Heart left ventricle (tissue), 16 donors: ENCODE data around the gene TMEM9. TPM values are rescaled to one million over a fixed set of nuclear protein-coding genes. Genes with fewer than 3 reads are reported as not detected.
A peak's percentile ranks its signal among the peaks of the same experiment; 100 is the strongest.

Experiments used
- ATAC-seq, 4 donors: fragments of 200-7000 bp; cut with Tn5 transposase; one replicate each; pipeline ENCODE4 v1.9.1; 2020 to 2022; ENCODE audit warnings: moderate library complexity in 4 of 4, mild to moderate bottlenecking in 3 of 4, moderate number of reproducible peaks in 1 of 4
- DNase-seq, 5 donors: peaks; one replicate each; pipeline ENCODE4 v3.0.0-alpha.2; 2020
- H3K27ac ChIP-seq, 12 donors: fragments of 200-600 bp; sonication (generic) in 4 of 12; one replicate each; pipeline versions ENCODE4 v1.5.0 to v1.8.0; 2016 to 2022; ENCODE audit warnings: mild to moderate bottlenecking in 2 of 12
- H3K27me3 ChIP-seq, 9 donors: fragments of 200-600 bp; sonication (generic) in 2 of 9; one replicate each; pipeline versions ENCODE4 v1.5.1 to v1.8.0; 2016 to 2022; ENCODE audit warnings: mild to moderate bottlenecking in 3 of 9
- H3K36me3 ChIP-seq, 9 donors: fragments of 200-600 bp; sonication (generic) in 2 of 9; one replicate each; pipeline versions ENCODE4 v1.5.0 to v1.8.0; 2018 to 2022; ENCODE audit warnings: mild to moderate bottlenecking in 2 of 9
- H3K4me1 ChIP-seq, 12 donors: fragments of 200-600 bp; sonication (generic) in 4 of 12; one replicate each; pipeline versions ENCODE4 v1.5.0 to v1.8.0; 2016 to 2022; ENCODE audit warnings: mild to moderate bottlenecking in 3 of 12
- H3K4me3 ChIP-seq, 12 donors: fragments of 200-600 bp; sonication (generic) in 4 of 12; one replicate each; pipeline versions ENCODE4 v1.5.0 to v1.8.0; 2017 to 2022; ENCODE audit warnings: mild to moderate bottlenecking in 9 of 12, moderate library complexity in 4 of 12
- H3K9me3 ChIP-seq, 12 donors: fragments of 200-600 bp; sonication (generic) in 4 of 12; one replicate each; pipeline versions ENCODE4 v1.5.0 to v1.8.0; 2016 to 2022; ENCODE audit warnings: mild to moderate bottlenecking in 1 of 12
- CTCF ChIP-seq, 12 donors: fragments of 200-600 bp; sonication (generic) in 4 of 12; IDR thresholded peaks; one replicate each; pipeline versions ENCODE4 v1.5.0 to v1.8.0; 2018 to 2022; ENCODE audit warnings: antibody characterized with exemption in 12 of 12, mild to moderate bottlenecking in 5 of 12
- POLR2A ChIP-seq, 2 donors: fragments of 450-650 bp; IDR thresholded peaks; one replicate each; pipeline ENCODE4 v1.6.1; 2017; ENCODE audit warnings: antibody characterized with exemption in 2 of 2, mild to moderate bottlenecking in 2 of 2, moderate library complexity in 2 of 2
- WGBS, 4 donors: extraction: QIAGEN DNeasy Blood & Tissue Kit in 2 of 4; methylation state at CpG; one replicate each; pipeline versions ENCODE4 v1.1.5 to v1.1.7; 2013 to 2018; 5-methylcytosine and 5-hydroxymethylcytosine counted together
- intact Hi-C, 10 donors: fragments of 100-400 bp; cut with DNase I; formaldehyde crosslinking; loops; one replicate each; pipeline versions ENCODE4 v1.11.1 to v1.14.2; 2022
- polyA plus RNA-seq, 2 donors: library from polyadenylated mRNA; stranded (reverse); fragments of 200-250 nt; gene quantifications; one replicate each; pipeline ENCODE4 v1.2.3, GENCODE V29; 2013
- total RNA-seq, 9 donors: library from RNA; depleted of rRNA in 2 of 9; stranded (reverse); fragments of >200 nt in 2 of 9; fragmentation: NEBNext Ultra II Directional in 3 of 9; extraction: Animal tissue kit (Norgen Biotek cat#: 25700) in 3 of 9; gene quantifications; one replicate each; pipeline versions ENCODE4 v1.1.0 to v1.2.4, GENCODE V29; 2016 to 2023
- donor health status: ischemic (EF 13 %, LVEDD 7.1; RV severe dilation, severe dysfunction).
- donor health status: healthy with polysubstance abuse.
- donor health status: DM: no; HTN: yes; CAD: no.
- donor health status: DM: no; HTN: no; CAD: no.
- donor health status: ischemic (EF 25% LVEDD 6.9; RV normal size, moderate dysfunction).
- donor health status: ischemic (EF 25% LVEDD 5.7; RV mildly dilated, moderate dysfunction).
- donor health status: healthy.
- donor health status: DM: yes; HTN: yes; CAD: no.
- donor health status: ischemic (EF 35%, LVEDD 5.7; RV mildly dilated, moderate dysfunction).
- donor health status: nonischemic (EF 11% LVEDD 7.7; RV severe dilation, severe dysfunction).
- donor health status: DM: yes; HTN: yes; CAD: no.
- donor health status: PGD.
- donor health status: ischemic (EF 29% LVEDD 5.4; RV normal size, mild dysfunction).
- donor health status: nonischemic (EF 23%, LVEDD 6.1; RV moderate dilation, normal function).

Gene TMEM9
- total and polyA plus RNA-seq, 11 donors, result 22.4 to 42.9 (median 29.3) TPM

DNA sequence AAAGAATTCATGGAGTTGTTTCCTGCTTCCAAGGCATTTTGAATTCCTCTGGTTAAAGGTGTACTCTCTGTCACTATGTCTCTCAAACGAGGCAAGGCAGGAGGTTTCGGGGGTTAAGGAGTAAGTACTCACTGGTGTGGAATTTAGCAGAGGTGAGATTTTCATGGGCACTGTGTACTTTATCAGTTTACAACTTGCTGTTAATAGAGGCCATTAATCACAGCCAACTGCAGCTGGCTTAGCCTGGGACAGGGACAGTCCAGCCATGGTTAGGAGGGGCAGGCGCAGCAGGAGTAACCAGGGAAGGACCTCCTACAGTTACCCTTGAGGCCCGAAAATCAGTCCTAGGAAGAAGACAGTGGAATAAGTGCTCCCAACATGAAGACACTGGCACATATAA, 18.1 kb upstream of the TMEM9 start:
- Histone ChIP-seq H3K36me3 (no peaks in the 10 kb centered on the region), H3K4me3 (no peak overlapping the region), H3K27ac (no peak overlapping the region), H3K9me3 (no peaks in the 10 kb centered on the region), H3K27me3 (no peaks in the 10 kb centered on the region), H3K4me1 (peaks cover 0 to 19% (median 8%) of the 10 kb centered on the region in 12 donors)
- ATAC-seq, result no peak
- WGBS, 4 donors, result 59 to 73% (median 67%) methylated on average over 4 of the region's 4 CpGs
- intact Hi-C loops, result no loop called here
- DNase-seq, result no peak
- TF ChIP-seq CTCF (IDR thresholded peaks at IDR 0.05) (no peak), POLR2A (IDR thresholded peaks at IDR 0.05) (no peak)

GRCh38 chr1:201171063-201172036, 17.1 kb upstream of the TMEM9 start:
- 8 to 16% (median 11%) methylated on average over 34 to 48 of the region's 48 CpGs for WGBS, 4 donors
- Histone ChIP-seq H3K4me1 (peaks cover 0 to 19% (median 8%) of the 10 kb centered on the region in 12 donors), H3K27me3 (no peaks in the 10 kb centered on the region), H3K27ac (peak overlapping the region; percentile 73 to 95 (median 92)), H3K9me3 (no peaks in the 10 kb centered on the region), H3K36me3 (no peaks in the 10 kb centered on the region), H3K4me3 (peak overlapping the region; percentile 28 to 81 (median 72))
- intact Hi-C loops, result no loop called here
- ATAC-seq, result peak; percentile 17 to 57 (median 50)
- DNase-seq, result peak; percentile 29 to 75 (median 42)
- TF ChIP-seq POLR2A (IDR thresholded peaks at IDR 0.05) (no peak), CTCF (IDR thresholded peaks at IDR 0.05) (peak in 11 of 12 donors; percentile 9 to 46 (median 17))

DNA sequence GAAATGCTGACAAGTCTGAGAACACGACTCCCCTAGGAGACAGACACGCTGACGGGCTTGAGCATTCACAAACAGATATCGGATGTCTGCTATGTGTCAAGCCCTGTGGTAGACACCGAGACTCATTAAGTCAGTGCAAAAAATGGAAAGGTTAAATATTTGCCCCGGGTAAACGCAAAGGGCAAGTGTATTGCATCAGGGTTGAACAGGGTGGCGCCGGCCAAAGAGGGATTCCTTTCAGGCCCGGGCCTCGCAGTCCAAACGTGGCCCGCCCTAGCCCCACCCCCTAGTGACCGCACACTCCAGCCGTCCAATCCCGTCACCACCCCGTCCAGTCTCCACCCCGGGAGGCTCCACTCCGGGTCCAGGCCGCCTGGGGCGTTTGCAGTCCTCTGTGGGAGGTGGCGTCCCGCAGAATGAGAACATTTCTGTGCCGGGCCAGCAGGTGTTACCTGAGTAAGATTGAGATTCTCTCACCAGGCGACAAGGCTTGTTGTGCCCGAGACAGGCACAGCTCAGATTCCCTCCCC, 16.3 kb upstream of the TMEM9 start:
- ATAC-seq (peak; percentile 98 to 99 (median 98)), DNase-seq (peak; percentile 94 to 97 (median 96))
- H3K4me3 ChIP-seq, result peak overlapping the region; percentile 28 to 81 (median 72)
- no peaks in the 10 kb centered on the region for H3K9me3 ChIP-seq
- H3K27ac ChIP-seq, result peak overlapping the region; percentile 73 to 95 (median 92)
- no peaks in the 10 kb centered on the region for H3K36me3 ChIP-seq
- peaks cover 0 to 4% (median 0%) of the 10 kb centered on the region in 9 donors for H3K27me3 ChIP-seq
- TF ChIP-seq POLR2A (IDR thresholded peaks at IDR 0.05), result peak; percentile 56 to 89
- TF ChIP-seq CTCF (IDR thresholded peaks at IDR 0.05), result no peak
- 5 to 9% (median 5%) methylated on average over 16 to 26 of the region's 26 CpGs for WGBS, 4 donors
- peaks cover 0 to 19% (median 8%) of the 10 kb centered on the region in 12 donors for H3K4me1 ChIP-seq
- intact Hi-C loops, result loop anchor here in 1 of 10 donors (1.0 kb wide), 1 partner anchor 16 kb away; the partner anchor contains the start of gene TMEM9
